ENCODE measurements around the gene SLC35F4. TPM values are rescaled to one million over a fixed set of nuclear protein-coding genes. Genes with fewer than 3 reads are reported as not detected.

SLC35F4 gene
- total RNA-seq, 1 experiment from 2014 or later, result not detected

- no peaks in the 10 kb centered on the region for H3K36me3 ChIP-seq (ENCODE audit: low read depth, low read length)
- no peaks in the 10 kb centered on the region for H3K79me2 ChIP-seq (ENCODE audit: low read length)
- no peak for TF ChIP-seq CTCF (conservative IDR thresholded peaks at IDR 0.05; ENCODE audit: low read depth, low read length)
- no peak for TF ChIP-seq EZH2phosphoT487 (IDR thresholded peaks at IDR 0.05; ENCODE audit: borderline replicate concordance, low read length)
- no peak for TF ChIP-seq EZH2 (IDR thresholded peaks at IDR 0.05; ENCODE audit: low read length, unreplicated experiment)
- H3K27me3 ChIP-seq (ENCODE audit: low read length), result peaks cover 95% of the 10 kb centered on the region
- H3K9ac ChIP-seq (ENCODE audit: low read length), result no peak overlapping the region
- no peaks in the 10 kb centered on the region for H3F3A ChIP-seq (ENCODE audit: low read length, unreplicated experiment)
- no peak overlapping the region for H3K27ac ChIP-seq (ENCODE audit: low read length)
- ChIA-PET CTCF (no interaction called here), POLR2A (ENCODE audit: unreplicated experiment) (no interaction called here)
- intact Hi-C loops (cut with micrococcal nuclease), result no loop called here
- H3K9me3 ChIP-seq (ENCODE audit: low read length), result no peaks in the 10 kb centered on the region
- no peaks in the 10 kb centered on the region for H4K20me1 ChIP-seq (ENCODE audit: low read length)
- BruUV-seq (replicated peaks), result no TSS peak
- H2AFZ ChIP-seq (ENCODE audit: low read length), result no peak overlapping the region
- no peak overlapping the region for H3K4me2 ChIP-seq (ENCODE audit: low read length)
- H3K9me2 ChIP-seq (replicated peaks; ENCODE audit: low read length), result no peaks in the 10 kb centered on the region
- ATAC-seq (no peak), DNase-seq (no peak)
- H3K4me1 ChIP-seq (ENCODE audit: insufficient read depth, low read length), result no peaks in the 10 kb centered on the region
- H3K4me3 ChIP-seq (ENCODE audit: low read length), result no peak overlapping the region
Observed at GRCh38 chr14:57560681-57561080, 305.2 kb downstream of the SLC35F4 start.

- BruUV-seq (replicated peaks), result no TSS peak
Observed at GRCh38 chr14:57559576-57559975, 306.3 kb downstream of the SLC35F4 start.

More at GRCh38 chr14:57559576-57559975, 306.3 kb downstream of the SLC35F4 start:
- intact Hi-C loops (cut with micrococcal nuclease), result no loop called here
- peaks cover 84% of the 10 kb centered on the region for H3K27me3 ChIP-seq (ENCODE audit: low read length)
- ChIA-PET POLR2A (ENCODE audit: unreplicated experiment) (no interaction called here), CTCF (no interaction called here)
- H3K9me2 ChIP-seq (replicated peaks; ENCODE audit: low read length), result no peaks in the 10 kb centered on the region
- ATAC-seq (no peak), DNase-seq (no peak)
- no peak overlapping the region for H3K27ac ChIP-seq (ENCODE audit: low read length)
- no peaks in the 10 kb centered on the region for H3F3A ChIP-seq (ENCODE audit: low read length, unreplicated experiment)
- no peaks in the 10 kb centered on the region for H4K20me1 ChIP-seq (ENCODE audit: low read length)
- H3K4me2 ChIP-seq (ENCODE audit: low read length), result no peak overlapping the region
- no peaks in the 10 kb centered on the region for H3K9me3 ChIP-seq (ENCODE audit: low read length)
- no peak for TF ChIP-seq CTCF (conservative IDR thresholded peaks at IDR 0.05; ENCODE audit: low read depth, low read length)
- no peak for TF ChIP-seq EZH2phosphoT487 (IDR thresholded peaks at IDR 0.05; ENCODE audit: borderline replicate concordance, low read length)
- no peak for TF ChIP-seq EZH2 (IDR thresholded peaks at IDR 0.05; ENCODE audit: low read length, unreplicated experiment)
- no peaks in the 10 kb centered on the region for H3K79me2 ChIP-seq (ENCODE audit: low read length)
- no peaks in the 10 kb centered on the region for H3K4me1 ChIP-seq (ENCODE audit: insufficient read depth, low read length)
- H3K4me3 ChIP-seq (ENCODE audit: low read length), result no peak overlapping the region
- no peaks in the 10 kb centered on the region for H3K36me3 ChIP-seq (ENCODE audit: low read depth, low read length)
- no peak overlapping the region for H3K9ac ChIP-seq (ENCODE audit: low read length)
- H2AFZ ChIP-seq (ENCODE audit: low read length), result no peak overlapping the region
